Activated T-cell treated with anti-CD3 and anti-CD28 coated beads for 4 hours (primary cell): ENCODE measurements around the gene NRIP1.

Source experiments
- DNase-seq: peaks from one replicate; pipeline ENCODE4 v3.0.0-alpha.2; 2020

Gene NRIP1

GRCh38 chr21:15064576-15065391 is at the start of gene NRIP1:
NRIP1 (minus strand) TSS chr21:15065000; CDS start chr21:14968192, 96,808 bp downstream.
- peak; percentile 64 for DNase-seq

GRCh38 chr21:15112858-15113257 is 48.1 kb upstream of the NRIP1 start:
- DNase-seq, result no peak

- no peak for DNase-seq
These were observed 44.0 kb upstream of the NRIP1 start for GRCh38 chr21:15108801-15109200.

GRCh38 chr21:15104470-15104869 is 39.7 kb upstream of the NRIP1 start:
- DNase-seq, result no peak

- DNase-seq, result no peak
These were observed 34.1 kb upstream of the NRIP1 start for GRCh38 chr21:15098908-15099307.

- DNase-seq, result no peak
These were observed 33.4 kb upstream of the NRIP1 start for GRCh38 chr21:15098181-15098580.

- no peak for DNase-seq
These were observed 32.8 kb upstream of the NRIP1 start for GRCh38 chr21:15097580-15097979.

- DNase-seq, result no peak
These were observed 31.3 kb upstream of the NRIP1 start for GRCh38 chr21:15096146-15096545.

GRCh38 chr21:15095326-15095725 is 30.5 kb upstream of the NRIP1 start:
- DNase-seq, result no peak

GRCh38 chr21:15094706-15095105 is 29.9 kb upstream of the NRIP1 start:
- DNase-seq, result no peak

GRCh38 chr21:15093216-15093615 is 28.4 kb upstream of the NRIP1 start:
- DNase-seq, result no peak

- no peak for DNase-seq
These were observed 27.9 kb upstream of the NRIP1 start for GRCh38 chr21:15092745-15093144.

GRCh38 chr21:15090390-15090789 is 25.6 kb upstream of the NRIP1 start:
- DNase-seq, result no peak

- no peak for DNase-seq
These were observed 23.7 kb upstream of the NRIP1 start for GRCh38 chr21:15088488-15088887.

- no peak for DNase-seq
These were observed 19.9 kb upstream of the NRIP1 start for GRCh38 chr21:15084668-15085067.

- no peak for DNase-seq
These were observed 15.7 kb upstream of the NRIP1 start for GRCh38 chr21:15080526-15080925.

- no peak for DNase-seq
These were observed 14.5 kb upstream of the NRIP1 start for GRCh38 chr21:15079269-15079668.

- no peak for DNase-seq
These were observed 13.4 kb upstream of the NRIP1 start for GRCh38 chr21:15078180-15078579.

- no peak for DNase-seq
These were observed 12.8 kb upstream of the NRIP1 start for GRCh38 chr21:15077529-15078145.

GRCh38 chr21:15076730-15077129 is 11.9 kb upstream of the NRIP1 start:
- DNase-seq, result no peak

- DNase-seq, result no peak
These were observed 6.2 kb upstream of the NRIP1 start for GRCh38 chr21:15071009-15071408.

GRCh38 chr21:15066123-15066575 is 1.3 kb upstream of the NRIP1 start:
- DNase-seq, result no peak

- DNase-seq, result peak; percentile 64
These were observed 757 bp upstream of the NRIP1 start for GRCh38 chr21:15065392-15066122.
